NCI-H187 (cell line): ENCODE measurements around the gene CACNA2D4.

Source experiments
- DNase-seq, 2 experiments: peaks; one replicate each; lab custom pipeline; 2025; lab: John Stamatoyannopoulos, UW

Gene CACNA2D4

DNA sequence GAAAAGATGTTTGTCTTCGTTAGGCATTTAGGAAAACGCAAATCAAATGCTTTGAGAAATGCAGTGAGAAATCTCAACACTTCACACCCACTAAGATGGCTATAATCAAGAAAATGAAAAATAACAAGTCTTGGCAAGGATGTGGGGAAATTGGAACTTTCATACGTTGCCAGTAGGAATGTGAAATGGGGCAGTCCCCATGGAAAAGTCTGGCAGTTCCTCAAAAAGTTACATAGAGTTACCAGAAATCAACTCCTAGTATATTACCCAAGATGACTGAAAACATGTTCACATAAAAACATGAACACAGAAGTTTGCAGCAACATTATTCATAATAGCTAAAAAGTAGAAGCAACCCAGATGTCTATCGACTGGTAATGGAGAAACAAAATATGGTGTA is 139.5 kb downstream of the CACNA2D4 start:
- DNase-seq: no peak

DNA sequence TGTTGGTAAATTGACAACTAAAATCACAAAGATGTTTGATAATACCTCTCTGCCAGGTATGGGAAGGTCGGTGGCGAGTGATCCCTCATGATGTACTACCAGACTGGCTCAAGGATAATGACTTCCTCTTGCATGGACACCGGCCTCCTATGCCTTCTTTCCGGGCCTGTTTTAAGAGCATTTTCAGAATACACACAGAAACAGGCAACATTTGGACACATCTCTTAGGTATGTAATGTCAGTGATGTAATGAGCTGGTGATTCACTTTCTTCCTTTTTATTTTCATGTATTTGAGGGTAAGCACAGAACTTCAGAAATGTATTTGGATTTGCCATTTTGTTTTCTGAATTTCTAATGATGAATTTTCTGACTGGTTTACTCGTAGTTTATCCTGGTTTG is 140.7 kb downstream of the CACNA2D4 start:
- no peak for DNase-seq

DNA sequence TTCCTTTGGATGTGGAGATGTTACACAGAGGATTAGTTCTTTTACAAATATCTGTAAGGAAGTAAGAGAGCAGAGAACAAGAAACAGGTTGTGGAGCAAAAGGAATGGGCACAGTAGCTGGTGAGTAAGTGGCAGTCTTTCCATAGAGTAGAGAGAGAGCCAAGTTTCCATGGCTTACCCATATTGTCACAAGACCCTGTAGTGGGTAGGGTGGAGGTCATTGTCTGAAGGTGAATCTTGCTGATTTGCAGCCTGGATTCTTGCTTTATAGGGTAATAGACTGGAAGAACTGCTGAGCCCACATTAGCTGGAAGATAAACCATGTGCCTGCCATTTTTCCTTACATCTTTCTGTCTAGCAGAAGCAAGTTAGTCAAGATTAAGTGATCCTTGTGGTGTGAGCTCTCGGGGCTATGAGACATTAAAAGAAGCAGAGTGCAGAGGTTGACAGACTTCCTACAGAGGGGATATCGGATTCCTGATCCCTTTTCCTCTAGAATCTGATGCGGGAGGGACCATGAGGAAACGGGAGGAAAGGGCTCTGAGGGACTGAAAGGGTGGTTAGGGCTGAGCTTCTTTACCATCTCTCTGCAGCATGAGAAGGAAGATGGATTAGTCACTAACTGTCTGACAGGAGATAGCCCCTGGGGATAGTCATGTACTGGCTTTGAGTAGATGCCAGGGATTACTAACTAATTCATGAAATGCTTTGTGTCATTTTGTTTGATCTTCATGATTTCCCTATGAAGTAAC is 142.1 kb downstream of the CACNA2D4 start:
- DNase-seq: no peak

DNA sequence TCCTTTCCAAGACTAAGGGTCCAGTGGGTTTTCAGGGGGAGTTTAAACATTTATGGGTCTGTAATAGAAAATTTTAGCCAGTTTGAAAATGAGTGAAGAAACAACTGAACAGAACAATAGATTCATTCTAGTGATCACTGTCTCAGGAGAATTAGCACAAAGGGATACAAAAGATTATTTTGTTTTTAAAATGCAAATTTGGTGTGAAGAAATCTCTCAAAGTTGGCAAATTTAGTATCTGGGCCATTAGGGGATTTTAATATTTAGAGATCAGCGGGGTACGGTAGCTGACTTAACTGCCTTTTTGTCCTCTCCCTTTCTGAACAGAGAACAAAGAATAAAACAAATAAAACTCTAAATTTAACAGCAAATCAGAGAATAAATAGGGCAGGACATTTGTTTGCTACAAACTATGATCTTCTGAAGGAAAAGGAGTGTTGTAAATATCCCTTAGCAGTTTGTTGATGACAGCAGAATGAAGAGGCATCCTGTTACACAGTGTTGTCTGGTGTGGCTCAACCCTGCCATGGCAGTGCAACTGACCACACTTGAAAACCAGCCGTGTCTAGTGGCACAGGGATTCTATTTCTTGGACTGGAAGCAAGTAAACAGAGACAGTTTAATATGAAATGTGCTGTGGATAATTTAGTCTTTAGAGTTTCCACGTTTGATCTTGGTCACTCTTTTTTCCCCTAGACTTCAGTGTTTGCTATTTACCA is 144.4 kb downstream of the CACNA2D4 start:
- DNase-seq: no peak

DNA sequence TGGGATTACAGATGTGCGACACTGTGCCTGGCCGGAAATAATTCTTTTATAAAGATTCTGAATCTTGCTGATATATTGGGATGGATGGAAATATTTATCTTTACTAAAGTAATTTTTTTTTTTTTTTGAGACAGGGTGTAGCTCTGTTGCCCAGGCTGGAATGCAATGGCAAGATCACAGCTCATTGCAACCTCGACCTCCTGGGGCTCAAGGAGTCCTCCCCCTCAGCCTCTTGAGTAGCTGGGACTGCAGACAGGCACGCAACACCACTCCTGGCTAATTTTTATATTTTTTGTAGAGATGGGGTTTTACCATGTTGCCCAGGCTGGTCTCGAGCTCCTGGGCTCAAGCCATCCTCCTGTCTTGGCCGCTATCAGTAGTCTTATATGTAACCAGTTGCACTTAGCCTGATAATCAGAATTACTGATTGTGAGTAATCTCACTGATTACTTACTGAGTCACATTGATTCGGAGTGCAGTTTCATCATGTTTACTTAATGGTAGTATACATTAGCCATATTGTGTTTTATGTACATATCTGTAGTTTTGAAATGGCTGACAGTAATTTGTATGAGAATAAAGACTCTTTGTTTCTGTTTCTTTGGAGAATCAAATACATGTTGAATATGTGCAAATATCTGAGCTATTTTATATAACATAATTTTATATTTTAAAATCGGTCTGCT is 148.5 kb downstream of the CACNA2D4 start:
- DNase-seq: no peak

DNA sequence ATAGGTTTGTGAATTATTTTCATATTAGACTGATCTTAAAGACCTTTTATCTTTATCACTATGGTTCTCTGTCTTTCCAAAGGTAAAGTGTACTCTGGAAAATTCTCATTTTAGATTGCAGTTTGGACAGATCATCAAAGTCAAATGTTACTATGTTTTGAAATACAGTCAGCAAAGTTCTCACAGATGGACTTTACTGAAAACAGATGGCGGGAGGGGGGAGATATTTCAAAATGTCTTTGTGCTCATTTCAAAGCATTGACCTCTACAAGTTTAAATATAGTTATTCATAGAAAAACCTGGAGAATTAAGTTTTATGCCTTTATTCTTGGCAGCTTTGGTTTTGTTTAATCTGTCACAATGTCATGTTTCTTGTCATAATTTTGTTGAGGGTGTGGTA is 149.8 kb downstream of the CACNA2D4 start:
- no peak for DNase-seq

DNA sequence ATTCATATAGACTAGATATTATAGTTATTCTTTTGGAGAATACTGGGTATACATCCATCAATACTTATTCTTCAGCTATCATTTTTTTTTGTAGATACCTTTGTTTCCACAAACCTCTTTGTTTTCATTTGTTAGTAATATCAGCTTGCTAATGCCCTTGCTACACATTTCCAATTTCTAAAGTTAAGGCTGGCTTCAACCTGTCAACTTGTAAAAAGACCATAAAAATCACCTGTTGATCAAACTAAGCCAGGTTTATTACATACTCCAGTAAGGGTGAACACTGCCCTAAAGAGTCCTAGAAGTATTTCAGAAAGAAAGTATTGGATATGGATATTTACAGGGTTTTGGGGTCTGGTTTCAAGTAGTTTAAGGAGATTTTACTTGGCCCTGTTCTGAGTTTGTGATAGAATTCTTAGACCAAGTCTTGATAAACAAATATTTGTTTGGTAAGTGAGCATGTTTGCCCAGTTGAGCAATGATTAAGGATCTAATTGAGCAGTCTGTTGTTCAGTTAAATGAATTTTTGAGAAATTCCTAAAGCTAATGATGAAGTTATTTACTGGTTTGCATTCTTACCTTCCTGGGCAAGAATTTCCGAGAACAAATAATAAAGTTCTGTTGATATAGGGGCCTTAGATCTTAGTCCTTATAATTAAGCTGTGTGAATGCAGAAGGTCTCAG is 150.9 kb downstream of the CACNA2D4 start:
- DNase-seq: no peak

DNA sequence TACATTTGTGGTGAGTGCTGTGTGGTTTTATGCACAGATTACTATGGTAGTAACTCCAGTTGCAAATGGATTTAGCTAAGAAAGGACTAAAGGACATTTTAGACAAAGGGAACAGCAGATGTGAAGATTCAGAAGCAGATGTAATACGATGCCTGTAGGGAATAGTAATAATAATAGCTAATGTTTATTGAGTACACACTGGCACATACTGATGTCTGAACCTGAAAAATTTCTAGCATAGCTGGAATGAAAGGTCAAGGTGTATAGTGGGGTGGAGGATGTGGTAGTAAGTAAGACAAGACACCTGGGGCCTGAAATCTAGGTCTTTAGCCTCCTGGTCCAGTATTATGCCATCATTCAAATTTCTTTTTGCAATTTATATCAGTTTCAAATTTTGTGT is 152.3 kb downstream of the CACNA2D4 start:
- no peak for DNase-seq

DNA sequence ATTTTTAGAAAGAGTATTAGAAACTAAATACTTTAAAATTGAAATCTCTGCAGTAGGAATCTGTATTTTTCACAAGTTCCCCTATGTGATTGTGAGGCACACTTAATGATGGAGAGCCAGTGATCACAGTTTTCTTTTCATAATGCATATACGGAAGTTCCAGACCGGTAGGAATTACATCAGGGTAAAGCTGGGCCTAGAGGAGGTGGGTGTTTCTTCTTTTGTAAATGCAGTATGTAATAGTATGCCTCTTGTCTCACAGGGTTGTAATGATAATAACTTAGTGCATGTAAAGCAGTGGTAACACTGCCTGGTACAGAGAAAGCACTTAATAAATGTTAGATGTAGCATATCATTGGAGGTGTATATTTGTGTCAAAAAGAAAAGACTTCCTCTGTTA is 155.3 kb downstream of the CACNA2D4 start:
- DNase-seq: no peak

DNA sequence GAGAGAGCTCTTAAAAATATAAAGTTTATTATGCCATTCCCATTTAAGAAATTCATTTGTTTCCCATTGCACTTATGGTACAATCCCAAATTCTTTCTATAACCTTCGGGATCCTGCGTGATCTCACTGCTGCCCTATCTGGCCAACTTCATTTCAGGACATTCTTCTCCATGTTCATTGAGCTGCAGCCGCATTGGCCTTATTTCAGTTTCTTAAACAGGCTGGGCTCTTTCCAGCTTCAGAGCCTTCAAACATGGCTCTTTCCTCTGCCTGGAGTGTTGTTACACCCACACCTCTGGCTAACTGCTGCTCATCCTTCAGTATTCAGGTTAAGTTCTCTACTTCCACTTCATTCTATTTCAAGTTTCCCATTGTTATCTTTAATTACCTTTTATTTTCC is 156.6 kb downstream of the CACNA2D4 start:
- DNase-seq: no peak

DNA sequence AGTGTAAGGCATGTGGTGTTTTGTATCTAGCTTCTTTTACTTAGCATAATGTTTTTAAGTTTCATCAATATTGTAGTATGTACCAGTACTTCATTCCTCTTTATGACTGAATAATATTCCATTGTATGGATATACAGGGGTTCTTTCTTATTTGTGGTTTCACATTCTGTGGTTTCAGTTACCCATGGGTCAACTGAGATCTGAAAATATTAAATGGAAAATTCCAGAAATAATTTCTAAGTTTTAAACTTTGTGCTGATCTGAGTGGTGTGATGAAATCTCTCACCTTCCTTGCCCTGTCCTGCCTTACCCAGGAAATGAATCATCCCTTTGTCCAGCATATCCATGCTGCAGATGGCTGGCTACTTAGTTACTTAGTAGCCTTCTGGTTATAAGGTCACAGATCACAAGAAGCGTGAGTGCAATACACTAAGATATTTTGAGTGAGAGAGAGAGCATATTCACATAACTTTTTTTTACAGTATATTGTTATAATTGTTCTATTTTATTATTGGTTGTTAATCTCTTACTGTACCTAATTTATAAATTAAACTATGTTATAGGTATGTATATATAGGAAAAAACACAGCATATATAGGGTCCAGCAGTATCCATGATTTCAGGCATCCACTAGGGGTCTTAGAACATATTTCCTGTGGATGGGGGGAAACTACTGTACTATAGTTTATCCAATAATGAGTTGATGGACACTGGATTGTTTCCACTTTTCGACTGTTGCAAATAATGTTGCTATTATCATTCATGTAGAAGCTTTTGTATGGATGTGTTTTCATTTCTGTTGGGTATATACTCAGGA is 157.7 kb downstream of the CACNA2D4 start:
- DNase-seq: no peak

DNA sequence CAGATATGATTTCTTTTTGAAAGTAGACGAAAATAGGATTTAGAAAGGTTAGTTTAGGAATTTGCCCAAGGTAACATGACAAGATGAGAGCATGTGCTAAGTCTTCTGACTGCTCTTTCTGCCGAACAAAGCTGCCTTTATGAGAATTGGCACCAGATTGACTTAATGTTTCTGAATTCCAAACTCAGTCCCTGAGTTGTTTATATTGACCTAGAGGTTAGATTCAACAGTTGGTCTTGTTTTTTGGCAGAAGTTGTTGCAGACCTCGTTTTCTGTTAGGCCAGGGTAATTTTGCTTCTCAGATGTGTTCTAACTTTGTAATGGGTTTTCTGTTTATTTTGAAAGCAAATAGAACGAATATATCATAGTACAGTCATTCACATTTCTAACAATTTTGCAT is 159.6 kb downstream of the CACNA2D4 start:
- DNase-seq: no peak

DNA sequence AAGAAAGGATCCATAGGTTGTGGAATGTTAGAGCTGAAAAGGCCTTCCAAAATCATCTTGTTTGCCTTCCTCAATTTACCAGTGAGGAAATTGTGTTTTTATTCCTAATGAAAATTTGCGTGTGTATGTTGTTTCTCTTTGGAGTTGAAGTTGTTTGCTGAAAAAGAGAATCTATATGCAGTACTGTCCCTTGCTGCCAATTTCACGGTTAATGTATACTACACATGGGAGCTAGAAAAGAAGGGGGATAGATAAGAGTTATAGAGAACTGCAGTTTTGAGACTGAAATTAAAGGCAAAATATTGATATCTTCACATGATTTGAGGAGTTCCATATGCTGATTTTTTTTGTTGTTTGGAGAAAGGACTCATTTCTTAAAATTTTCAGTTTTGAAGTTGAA is 160.1 kb downstream of the CACNA2D4 start:
- DNase-seq: no peak

DNA sequence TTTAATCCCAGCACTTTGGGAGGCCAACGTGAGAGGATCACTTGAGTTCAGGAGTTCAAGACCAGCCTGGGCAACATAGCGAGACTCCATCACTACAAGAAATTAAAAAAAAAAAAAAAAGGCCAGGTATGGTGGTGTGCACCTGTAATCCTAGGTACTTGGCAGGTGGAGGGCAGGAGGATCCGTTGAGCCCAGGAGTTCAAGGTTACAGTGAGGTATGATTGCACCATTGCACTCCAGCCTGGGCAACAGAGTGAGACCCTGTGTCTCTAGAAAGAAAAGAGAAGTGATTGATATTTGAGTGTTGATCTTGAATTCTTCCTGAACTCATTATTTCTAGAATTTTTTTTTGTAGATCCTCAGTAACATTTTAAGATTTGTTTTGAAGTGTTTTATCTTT is 168.2 kb downstream of the CACNA2D4 start:
- no peak for DNase-seq

DNA sequence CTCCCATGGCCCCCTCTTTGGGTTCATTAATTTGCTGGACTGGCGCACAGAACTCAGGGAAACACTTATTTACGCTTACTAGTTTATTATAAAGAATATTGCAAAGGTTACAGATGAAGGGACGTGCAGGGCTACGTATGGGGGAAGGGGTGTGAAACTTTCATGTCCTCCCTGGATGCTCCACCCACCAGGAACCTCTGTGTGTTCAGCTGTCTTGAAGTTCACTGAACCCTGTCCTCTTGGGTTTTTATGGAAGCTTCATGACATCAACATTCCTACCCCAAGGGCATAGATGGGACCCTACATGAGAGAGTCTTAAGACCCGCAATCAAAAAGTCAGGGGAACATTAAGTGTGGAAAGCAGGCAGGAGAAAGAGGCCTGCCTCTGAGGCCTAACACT is 169.4 kb downstream of the CACNA2D4 start:
- no peak for DNase-seq

DNA sequence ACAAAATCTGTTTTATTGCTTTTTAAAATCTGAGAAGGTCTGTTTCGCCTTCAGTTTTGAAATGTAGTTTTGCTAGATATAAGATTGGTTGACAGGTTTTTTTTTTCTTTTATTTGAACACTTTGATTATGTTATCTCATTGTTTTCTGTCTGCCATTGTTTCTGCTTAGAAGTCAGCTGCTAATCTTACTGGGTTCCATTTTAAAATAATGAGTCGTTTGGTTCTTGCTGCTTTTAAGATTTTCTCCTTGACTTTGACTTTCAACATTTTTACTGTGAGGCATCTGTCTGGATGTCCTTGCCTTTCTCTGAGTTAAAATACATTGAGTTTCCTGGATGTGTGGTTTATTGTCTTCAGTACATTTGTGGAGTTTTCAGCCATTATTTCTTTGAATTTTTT is 170.8 kb downstream of the CACNA2D4 start:
- DNase-seq: no peak

DNA sequence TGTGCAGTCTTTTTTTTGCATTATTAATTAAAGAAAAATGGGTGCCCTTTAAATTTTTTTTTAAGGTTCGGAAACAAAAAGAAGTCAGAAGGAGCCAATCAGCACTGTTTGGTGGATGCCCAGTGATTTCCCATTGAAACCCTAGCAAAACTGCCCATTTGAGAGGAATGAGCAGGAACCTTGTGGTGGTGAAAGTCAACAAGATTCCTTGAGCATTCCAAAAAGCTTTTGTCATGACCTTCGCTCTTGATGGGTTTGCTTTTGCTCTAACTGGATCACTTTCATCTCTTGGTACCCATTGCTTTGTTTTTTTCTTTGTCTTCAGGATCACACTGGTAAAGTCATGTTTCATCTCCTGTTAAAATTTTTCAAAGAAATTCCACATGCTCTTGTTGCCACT is 173.5 kb downstream of the CACNA2D4 start:
- DNase-seq: no peak
